BJ (cell line): Measurements from ENCODE around the gene NDUFS8. TPM values are rescaled to one million over a fixed set of nuclear protein-coding genes. Genes with fewer than 3 reads are reported as not detected.

ENCODE experiments used
- CTCF ChIA-PET: fragments of 350-600 bp; formaldehyde crosslinking; extraction: SDS; loops from one replicate; lab custom pipeline; 2021; ENCODE audit warnings: antibody characterized with exemption, inconsistent platforms; lab: Yijun Ruan, JAX
- POLR2A ChIA-PET: fragments of 300-600 bp; sonication (Branson Sonifier 250); formaldehyde crosslinking; extraction: SDS; loops from one replicate; lab custom pipeline; 2021; ENCODE audit warnings: antibody characterized with exemption; lab: Charles Lee
- DNase-seq: peaks from one replicate; pipeline ENCODE4 v3.0.0-alpha.2; 2011; ENCODE audit warnings: low read depth
- H3K27me3 ChIP-seq: 2 replicates; pipeline ENCODE4 v1.6.0; 2011; ENCODE audit warnings: low read length; ENCODE audit not compliant: control insufficient read depth, insufficient read depth
- H3K36me3 ChIP-seq: 2 replicates; pipeline ENCODE4 v1.5.1; 2011; ENCODE audit warnings: low read length; ENCODE audit not compliant: control insufficient read depth, insufficient read depth
- H3K4me3 ChIP-seq: 2 replicates; pipeline ENCODE4 v1.5.1; 2011; ENCODE audit warnings: low read depth, mild to moderate bottlenecking, control low read depth, low read length
- polyA plus RNA-seq: library from polyadenylated mRNA; depleted of rRNA; stranded (reverse); fragments of >200 nt; gene quantifications from 2 replicates; pipeline ENCODE4 v1.2.3, GENCODE V29; 2011
- TF ChIP-seq, protein P1 (sequence below): IDR thresholded peaks from 2 replicates; pipeline ENCODE4 v1.5.1; 2011; ENCODE audit warnings: low read depth, mild to moderate bottlenecking, control low read depth, inconsistent platforms, low read length, moderate library complexity; ENCODE audit not compliant: insufficient read depth

Gene NDUFS8
- polyA plus RNA-seq, 1 experiment, result 101 TPM

DNA sequence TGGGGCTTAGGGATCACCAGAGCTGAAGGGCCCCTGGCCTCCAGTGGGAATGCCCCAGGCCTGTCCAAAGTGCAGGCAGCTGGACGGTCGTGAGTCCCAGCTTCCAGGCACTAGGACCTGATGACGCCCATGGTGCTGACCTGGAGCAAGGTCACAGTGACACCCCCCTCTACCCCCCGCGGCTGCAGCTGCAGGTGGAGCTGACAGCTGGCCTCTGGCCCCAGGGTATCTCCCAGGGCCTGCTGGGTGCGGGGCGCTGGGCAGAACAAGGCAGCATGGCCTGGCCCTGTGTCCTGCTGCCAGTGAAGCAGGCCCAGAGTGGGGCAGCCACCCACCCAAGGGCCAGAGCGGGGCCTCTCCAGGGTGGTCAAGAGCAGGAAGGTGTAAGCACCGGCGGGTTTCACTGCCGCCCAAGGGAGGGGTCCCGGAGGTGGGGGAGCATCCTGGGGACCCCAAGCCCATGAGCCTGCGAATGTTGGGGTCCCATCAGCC lies 7.8 kb downstream of the NDUFS8 start:
- Histone ChIP-seq H3K36me3 (peaks cover 19% of the 10 kb centered on the region), H3K4me3 (peak overlapping the region; percentile 66), H3K27me3 (no peaks in the 10 kb centered on the region)
- CTCF ChIA-PET, result interaction anchor here (1.6 kb wide), 1 partner anchor 24 kb away, joined by 3 read pairs; no protein-coding TSS in a partner anchor
- TF ChIP-seq, protein P1, sequence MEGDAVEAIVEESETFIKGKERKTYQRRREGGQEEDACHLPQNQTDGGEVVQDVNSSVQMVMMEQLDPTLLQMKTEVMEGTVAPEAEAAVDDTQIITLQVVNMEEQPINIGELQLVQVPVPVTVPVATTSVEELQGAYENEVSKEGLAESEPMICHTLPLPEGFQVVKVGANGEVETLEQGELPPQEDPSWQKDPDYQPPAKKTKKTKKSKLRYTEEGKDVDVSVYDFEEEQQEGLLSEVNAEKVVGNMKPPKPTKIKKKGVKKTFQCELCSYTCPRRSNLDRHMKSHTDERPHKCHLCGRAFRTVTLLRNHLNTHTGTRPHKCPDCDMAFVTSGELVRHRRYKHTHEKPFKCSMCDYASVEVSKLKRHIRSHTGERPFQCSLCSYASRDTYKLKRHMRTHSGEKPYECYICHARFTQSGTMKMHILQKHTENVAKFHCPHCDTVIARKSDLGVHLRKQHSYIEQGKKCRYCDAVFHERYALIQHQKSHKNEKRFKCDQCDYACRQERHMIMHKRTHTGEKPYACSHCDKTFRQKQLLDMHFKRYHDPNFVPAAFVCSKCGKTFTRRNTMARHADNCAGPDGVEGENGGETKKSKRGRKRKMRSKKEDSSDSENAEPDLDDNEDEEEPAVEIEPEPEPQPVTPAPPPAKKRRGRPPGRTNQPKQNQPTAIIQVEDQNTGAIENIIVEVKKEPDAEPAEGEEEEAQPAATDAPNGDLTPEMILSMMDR, result no peak
- POLR2A ChIA-PET, result no interaction called here
- DNase-seq, result no peak

DNA sequence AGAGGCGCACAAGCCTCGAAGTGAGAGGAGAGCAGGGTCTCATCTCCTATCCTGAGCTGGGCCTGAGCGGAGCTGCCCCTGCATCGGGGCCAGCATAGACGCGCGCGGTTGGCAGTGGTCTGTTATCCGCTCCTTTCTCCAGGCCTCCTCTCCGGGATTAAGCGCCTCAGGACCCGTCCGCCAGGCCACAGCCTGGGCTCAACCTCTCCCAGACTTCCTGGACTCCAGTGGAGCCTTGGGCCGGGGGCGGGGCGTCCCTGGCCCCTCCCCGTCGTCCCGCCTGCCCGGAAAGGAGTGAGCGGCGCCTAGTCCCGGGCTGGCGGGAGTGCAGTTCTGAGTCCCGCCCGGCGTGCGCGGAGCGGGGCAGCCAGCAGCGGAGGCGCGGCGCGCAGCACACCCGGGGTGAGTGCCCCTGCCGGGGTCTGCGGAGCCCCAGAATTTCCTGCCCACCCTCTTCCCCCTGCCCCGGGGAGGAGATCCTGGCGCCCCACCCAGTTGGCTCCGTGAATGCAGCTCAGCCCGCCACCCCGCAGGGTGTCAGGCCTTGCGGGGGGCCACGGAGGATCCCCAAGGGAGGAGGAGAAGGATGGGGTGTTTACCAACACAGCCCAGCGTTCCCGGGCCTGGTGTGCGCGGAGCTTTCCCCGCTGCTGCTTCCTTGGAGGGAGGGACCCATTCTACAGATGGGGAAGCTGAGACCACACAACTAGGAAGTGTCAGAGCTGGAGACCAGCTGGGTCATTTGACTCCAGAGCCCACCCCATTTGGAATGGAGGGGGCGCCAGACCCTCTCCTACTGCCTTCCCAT lies 8.4 kb downstream of the NDUFS8 start, which contains the start of gene TCIRG1:
TSS of gene TCIRG1 (plus strand) at position 308 of the 808 bp plus-strand sequence. CDS start 2,247 bp downstream, outside the sequence.
- DNase-seq, result peak; percentile 35
- Histone ChIP-seq H3K4me3 (peak within 1 kb of the TSS; percentile 66), H3K27me3 (no peaks in the 10 kb centered on the region), H3K36me3 (peaks cover 15% of the 10 kb centered on the region)
- CTCF ChIA-PET, result interaction anchor here (1.6 kb wide), 1 partner anchor 13 kb away, joined by 4 read pairs; no protein-coding TSS in a partner anchor
- POLR2A ChIA-PET, result no interaction called here
- TF ChIP-seq, protein P1, result no peak

DNA sequence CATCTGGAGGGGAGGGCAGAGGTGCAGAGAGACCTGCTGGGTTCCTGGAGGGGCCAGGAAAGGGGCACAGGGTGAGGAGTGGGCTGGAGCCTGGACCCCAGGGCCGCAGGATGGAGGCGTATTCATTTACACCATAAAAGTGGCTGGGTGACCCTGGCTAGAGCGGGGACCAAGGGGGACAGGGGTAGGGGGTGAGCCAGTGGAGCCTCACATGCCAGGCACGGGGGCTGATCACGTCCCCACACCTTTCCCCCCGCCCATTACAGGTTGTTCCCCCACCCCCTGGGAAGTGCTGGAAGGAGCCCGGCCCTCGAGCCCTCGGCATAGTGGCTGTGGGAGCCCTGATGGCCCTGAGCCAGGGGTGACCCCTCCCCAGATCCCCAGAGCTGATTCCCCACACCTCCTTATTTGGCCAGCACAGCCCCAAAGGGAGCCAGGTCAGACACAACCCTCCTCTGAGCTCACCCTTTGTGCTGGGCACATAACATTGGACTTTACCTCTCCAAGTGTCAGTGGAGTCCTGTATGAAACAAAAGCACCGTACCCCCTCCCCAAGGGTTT lies 9.1 kb downstream of the NDUFS8 start:
- no peaks in the 10 kb centered on the region for H3K27me3 ChIP-seq
- POLR2A ChIA-PET, result no interaction called here
- peak overlapping the region; percentile 66 for H3K4me3 ChIP-seq
- no peak for DNase-seq
- peaks cover 19% of the 10 kb centered on the region for H3K36me3 ChIP-seq
- TF ChIP-seq, protein P1, result no peak
- CTCF ChIA-PET, result interaction anchor here (1.6 kb wide), 1 partner anchor 12 kb away, joined by 4 read pairs; no protein-coding TSS in a partner anchor

DNA sequence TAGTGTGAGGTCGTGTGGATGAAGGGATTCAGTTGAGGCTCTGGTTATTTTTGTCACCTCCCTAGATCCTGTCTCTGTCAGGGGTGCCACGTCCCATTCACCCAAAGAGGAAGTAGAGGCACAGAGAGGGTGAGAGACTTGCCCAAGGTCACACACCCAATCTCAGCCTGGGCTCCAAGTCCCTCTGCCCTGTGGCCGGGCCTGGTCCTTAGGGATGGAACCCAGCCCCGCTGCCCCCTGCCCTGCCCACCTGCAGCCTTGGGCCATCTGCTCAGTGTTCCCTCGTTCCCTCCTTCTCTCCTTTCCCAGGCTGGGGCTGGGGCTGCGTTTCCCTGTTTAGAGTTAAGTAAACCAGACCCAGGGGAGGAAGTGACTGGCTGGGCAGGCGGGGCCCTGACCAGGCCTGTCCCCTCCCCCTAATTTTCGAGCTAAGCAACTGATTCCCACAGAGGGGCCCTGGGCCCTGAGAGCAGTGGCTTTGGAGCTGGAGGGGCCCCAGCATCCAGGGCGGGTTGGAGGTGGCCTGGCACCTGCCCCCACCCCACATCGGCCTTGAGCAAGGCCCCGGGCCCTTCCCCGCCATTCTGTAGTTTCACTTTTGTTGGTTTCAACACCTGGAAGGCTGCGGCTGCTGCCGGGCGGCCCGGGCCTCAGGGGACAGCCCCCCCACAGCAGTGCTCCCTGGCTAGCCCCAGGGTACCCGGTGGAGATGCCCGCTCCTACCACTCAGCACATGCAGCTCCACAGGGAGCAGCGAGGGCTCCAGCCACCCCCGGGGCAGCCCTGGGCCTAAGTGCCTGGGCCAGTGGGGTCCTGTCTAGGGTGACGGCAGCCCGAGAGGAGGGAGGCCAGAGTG lies 9.8 kb downstream of the NDUFS8 start:
- CTCF ChIA-PET, result interaction anchor here (1.2 to 3.0 kb wide), 3 partner anchors 11 to 79 kb away, joined by 3 to 13 read pairs (median 4); partner anchors contain the start of gene ALDH3B1
- TF ChIP-seq, protein P1, result no peak
- peak overlapping the region; percentile 66 for H3K4me3 ChIP-seq
- POLR2A ChIA-PET, result no interaction called here
- no peaks in the 10 kb centered on the region for H3K27me3 ChIP-seq
- no peak for DNase-seq
- peaks cover 26% of the 10 kb centered on the region for H3K36me3 ChIP-seq
